Esophagus muscularis mucosa (tissue), 3 donors: ENCODE data around the gene GON4L.

Experiments
- POLR2A ChIP-seq: fragments of 450-650 bp; IDR thresholded peaks from one replicate; pipeline ENCODE4 v1.6.1; 2017; ENCODE audit warnings: antibody characterized with exemption, moderate library complexity, mild to moderate bottlenecking, low read depth
- TF ChIP-seq, protein P1 (sequence below), 3 experiments: fragments of 200-600 bp in 2 of 3; fragments of 450-650 bp in 1 of 3; sonication (generic) in 2 of 3; IDR thresholded peaks; one replicate each; pipeline ENCODE4 v1.5.1; 2017 to 2019; ENCODE audit warnings: antibody characterized with exemption in 3 of 3, mild to moderate bottlenecking in 2 of 3, moderate library complexity in 1 of 3

DNA sequence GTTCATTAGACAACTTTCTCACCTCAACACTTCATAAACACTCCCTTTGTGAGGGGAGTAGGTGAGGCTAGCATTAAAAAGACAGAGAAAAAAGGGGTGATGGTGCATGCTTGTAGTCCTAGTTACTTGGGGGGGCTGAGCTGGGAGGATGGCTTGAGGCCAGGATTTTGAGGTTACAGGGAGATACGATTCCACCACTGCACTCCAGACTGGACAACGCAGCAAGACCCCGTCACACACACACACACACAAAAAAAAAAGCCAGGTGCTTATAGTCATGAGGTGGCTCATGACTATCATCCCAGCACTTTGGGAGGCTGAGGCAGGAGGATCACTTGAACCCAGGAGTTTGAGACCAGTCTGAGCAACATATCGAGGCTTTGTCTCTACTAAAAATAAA lies 29.6 kb downstream of the GON4L start:
- TF ChIP-seq, protein P1, sequence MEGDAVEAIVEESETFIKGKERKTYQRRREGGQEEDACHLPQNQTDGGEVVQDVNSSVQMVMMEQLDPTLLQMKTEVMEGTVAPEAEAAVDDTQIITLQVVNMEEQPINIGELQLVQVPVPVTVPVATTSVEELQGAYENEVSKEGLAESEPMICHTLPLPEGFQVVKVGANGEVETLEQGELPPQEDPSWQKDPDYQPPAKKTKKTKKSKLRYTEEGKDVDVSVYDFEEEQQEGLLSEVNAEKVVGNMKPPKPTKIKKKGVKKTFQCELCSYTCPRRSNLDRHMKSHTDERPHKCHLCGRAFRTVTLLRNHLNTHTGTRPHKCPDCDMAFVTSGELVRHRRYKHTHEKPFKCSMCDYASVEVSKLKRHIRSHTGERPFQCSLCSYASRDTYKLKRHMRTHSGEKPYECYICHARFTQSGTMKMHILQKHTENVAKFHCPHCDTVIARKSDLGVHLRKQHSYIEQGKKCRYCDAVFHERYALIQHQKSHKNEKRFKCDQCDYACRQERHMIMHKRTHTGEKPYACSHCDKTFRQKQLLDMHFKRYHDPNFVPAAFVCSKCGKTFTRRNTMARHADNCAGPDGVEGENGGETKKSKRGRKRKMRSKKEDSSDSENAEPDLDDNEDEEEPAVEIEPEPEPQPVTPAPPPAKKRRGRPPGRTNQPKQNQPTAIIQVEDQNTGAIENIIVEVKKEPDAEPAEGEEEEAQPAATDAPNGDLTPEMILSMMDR (IDR thresholded peaks at IDR 0.05) = no peak
- TF ChIP-seq POLR2A = no peak
